Ovary (tissue), 9 donors: ENCODE results near the gene RNF214. TPM values are rescaled to one million over a fixed set of nuclear protein-coding genes. Genes with fewer than 3 reads are reported as not detected.
A peak's percentile ranks its signal among the peaks of the same experiment; 100 is the strongest.

Experiments
- DNase-seq, 5 donors: peaks; one replicate each; pipeline ENCODE4 v3.0.0-alpha.2; 2019 to 2020
- H3K27ac ChIP-seq, 2 donors: fragments of 200-600 bp; one replicate each; pipeline versions ENCODE4 v1.5.1 to v1.8.0; 2019 to 2022
- H3K27me3 ChIP-seq: fragments of 200-600 bp; one replicate; pipeline ENCODE4 v1.8.0; 2022
- H3K36me3 ChIP-seq: fragments of 200-600 bp; sonication (generic); one replicate; pipeline ENCODE4 v1.5.1; 2019
- H3K4me1 ChIP-seq: one replicate; pipeline ENCODE4 v1.8.1; 2013; ENCODE audit warnings: mild to moderate bottlenecking, moderate library complexity; ENCODE audit not compliant: insufficient read depth
- H3K4me3 ChIP-seq: fragments of 200-600 bp; sonication (generic); one replicate; pipeline ENCODE4 v1.5.1; 2017
- H3K9me3 ChIP-seq, 2 donors: fragments of 200-600 bp in 1 of 2; sonication (generic) in 1 of 2; one replicate each; pipeline versions ENCODE4 v1.5.1 to v1.8.1; 2013 to 2019; ENCODE audit warnings: mild to moderate bottlenecking in 1 of 2, moderate library complexity in 1 of 2
- CTCF ChIP-seq, 3 donors: fragments of 450-650 bp in 2 of 3; fragments of 200-600 bp in 1 of 3; IDR thresholded peaks; one replicate each; pipeline versions ENCODE4 v1.5.1 to v1.8.0; 2016 to 2022; ENCODE audit warnings: antibody characterized with exemption in 3 of 3, mild to moderate bottlenecking in 1 of 3
- EP300 ChIP-seq: sonication (generic); formaldehyde crosslinking; IDR thresholded peaks from one replicate; pipeline ENCODE4 v1.6.1; 2017; ENCODE audit warnings: antibody characterized with exemption
- POLR2A ChIP-seq: fragments of 450-650 bp; IDR thresholded peaks from one replicate; pipeline ENCODE4 v1.6.1; 2017; ENCODE audit warnings: antibody characterized with exemption, mild to moderate bottlenecking, moderate library complexity
- WGBS, 3 donors: extraction: QIAGEN DNeasy Blood & Tissue Kit in 1 of 3; methylation state at CpG; one replicate each; pipeline versions ENCODE4 v1.1.5 to v1.1.7; 2013 to 2017; 5-methylcytosine and 5-hydroxymethylcytosine counted together
- intact Hi-C, 4 donors: fragments of 100-400 bp; cut with DNase I; formaldehyde crosslinking; loops; one replicate each; pipeline versions ENCODE4 v1.11.0 to v1.15.1; 2022 to 2023
- polyA plus RNA-seq, 2 donors: library from polyadenylated mRNA; stranded (reverse); fragments of 200-250 nt in 1 of 2; fragments of 350-450 nt in 1 of 2; fragmentation: Illumina TruSeq in 1 of 2; extraction: RNeasy Lipid Tissue Mini Kit (QIAGEN cat#74804) in 1 of 2; gene quantifications; one replicate each; pipeline ENCODE4 v1.2.3, GENCODE V29; 2013 to 2014
- total RNA-seq, 7 donors: library from RNA; depleted of rRNA in 2 of 7; stranded (reverse); fragments of >200 nt in 2 of 7; fragmentation: NEBNext Ultra II Directional in 3 of 7; extraction: Animal tissue kit (Norgen Biotek cat#: 25700) in 3 of 7; gene quantifications; one replicate each; pipeline versions ENCODE4 v1.1.0 to v1.2.4, GENCODE V29; 2016 to 2023
- donor health status: DM: no; HTN: no; CAD: no; lungs with moderate emphysema.
- donor health status: DM: no; HTN: no; CAD: no.
- donor health status: Bipolar disorder and iron deficiency.
- donor health status: DM: yes; HTN: yes; CAD: no.
- donor health status: DM: no; HTN: no; CAD: no.
- donor health status: DM: yes; HTN: yes; CAD: no.

RNF214 gene
- total and polyA plus RNA-seq, 9 donors = 9.7 to 40.9 (median 27.3) TPM

- WGBS, 3 donors = 80 to 88% (median 86%) methylated on average over 2 of the region's 2 CpGs
Observed at GRCh38 chr11:117278347-117278746, 45.9 kb downstream of the RNF214 start.

GRCh38 chr11:117279711-117280376, 47.4 kb downstream of the RNF214 start:
- Histone ChIP-seq H3K36me3 (no peaks in the 10 kb centered on the region), H3K9me3 (no peaks in the 10 kb centered on the region), H3K4me1 (no peaks in the 10 kb centered on the region), H3K4me3 (no peak overlapping the region), H3K27ac (no peak overlapping the region), H3K27me3 (no peaks in the 10 kb centered on the region)
- intact Hi-C loops = no loop called here
- no peak for DNase-seq
- no peak for TF ChIP-seq CTCF (IDR thresholded peaks at IDR 0.05)
- no peak for TF ChIP-seq EP300
- no peak for TF ChIP-seq POLR2A
- WGBS, 3 donors = 69 to 72% (median 69%) methylated on average over 4 of the region's 4 CpGs

More at GRCh38 chr11:117278347-117278746, 45.9 kb downstream of the RNF214 start:
- H3K27ac ChIP-seq = no peak overlapping the region
- no peaks in the 10 kb centered on the region for H3K9me3 ChIP-seq
- H3K27me3 ChIP-seq = no peaks in the 10 kb centered on the region
- intact Hi-C loops = no loop called here
- H3K4me3 ChIP-seq = no peak overlapping the region
- TF ChIP-seq POLR2A (no peak), EP300 (no peak), CTCF (IDR thresholded peaks at IDR 0.05) (no peak)
- DNase-seq = no peak
- no peaks in the 10 kb centered on the region for H3K4me1 ChIP-seq
- no peaks in the 10 kb centered on the region for H3K36me3 ChIP-seq

- DNase-seq = peak in 4 of 5 donors; percentile 34 to 52 (median 42)
- TF ChIP-seq EP300 = no peak
- TF ChIP-seq CTCF (IDR thresholded peaks at IDR 0.05) = no peak
- TF ChIP-seq POLR2A = no peak
- Histone ChIP-seq H3K4me3 (no peak overlapping the region), H3K4me1 (no peaks in the 10 kb centered on the region), H3K9me3 (no peaks in the 10 kb centered on the region), H3K27me3 (no peaks in the 10 kb centered on the region), H3K27ac (no peak overlapping the region), H3K36me3 (no peaks in the 10 kb centered on the region)
- intact Hi-C loops = no loop called here
- WGBS, 3 donors = 14 to 21% (median 16%) methylated on average over 6 of the region's 6 CpGs
Observed at GRCh38 chr11:117281159-117281558, 48.7 kb downstream of the RNF214 start.

GRCh38 chr11:117281869-117282268, 49.4 kb downstream of the RNF214 start:
- no peaks in the 10 kb centered on the region for H3K9me3 ChIP-seq
- no peaks in the 10 kb centered on the region for H3K4me1 ChIP-seq
- H3K4me3 ChIP-seq = no peak overlapping the region
- H3K36me3 ChIP-seq = no peaks in the 10 kb centered on the region
- TF ChIP-seq CTCF (IDR thresholded peaks at IDR 0.05) (no peak), POLR2A (no peak), EP300 (no peak)
- intact Hi-C loops = no loop called here
- WGBS, 3 donors = 89 to 91% (median 90%) methylated on average over 7 of the region's 7 CpGs
- DNase-seq = no peak
- no peak overlapping the region for H3K27ac ChIP-seq
- H3K27me3 ChIP-seq = no peaks in the 10 kb centered on the region
